NCI-H146 (cell line): ENCODE data around the gene PTPRM.

ENCODE experiments used
- DNase-seq: peaks from one replicate; lab custom pipeline; 2025; lab: John Stamatoyannopoulos, UW

Gene PTPRM

DNA sequence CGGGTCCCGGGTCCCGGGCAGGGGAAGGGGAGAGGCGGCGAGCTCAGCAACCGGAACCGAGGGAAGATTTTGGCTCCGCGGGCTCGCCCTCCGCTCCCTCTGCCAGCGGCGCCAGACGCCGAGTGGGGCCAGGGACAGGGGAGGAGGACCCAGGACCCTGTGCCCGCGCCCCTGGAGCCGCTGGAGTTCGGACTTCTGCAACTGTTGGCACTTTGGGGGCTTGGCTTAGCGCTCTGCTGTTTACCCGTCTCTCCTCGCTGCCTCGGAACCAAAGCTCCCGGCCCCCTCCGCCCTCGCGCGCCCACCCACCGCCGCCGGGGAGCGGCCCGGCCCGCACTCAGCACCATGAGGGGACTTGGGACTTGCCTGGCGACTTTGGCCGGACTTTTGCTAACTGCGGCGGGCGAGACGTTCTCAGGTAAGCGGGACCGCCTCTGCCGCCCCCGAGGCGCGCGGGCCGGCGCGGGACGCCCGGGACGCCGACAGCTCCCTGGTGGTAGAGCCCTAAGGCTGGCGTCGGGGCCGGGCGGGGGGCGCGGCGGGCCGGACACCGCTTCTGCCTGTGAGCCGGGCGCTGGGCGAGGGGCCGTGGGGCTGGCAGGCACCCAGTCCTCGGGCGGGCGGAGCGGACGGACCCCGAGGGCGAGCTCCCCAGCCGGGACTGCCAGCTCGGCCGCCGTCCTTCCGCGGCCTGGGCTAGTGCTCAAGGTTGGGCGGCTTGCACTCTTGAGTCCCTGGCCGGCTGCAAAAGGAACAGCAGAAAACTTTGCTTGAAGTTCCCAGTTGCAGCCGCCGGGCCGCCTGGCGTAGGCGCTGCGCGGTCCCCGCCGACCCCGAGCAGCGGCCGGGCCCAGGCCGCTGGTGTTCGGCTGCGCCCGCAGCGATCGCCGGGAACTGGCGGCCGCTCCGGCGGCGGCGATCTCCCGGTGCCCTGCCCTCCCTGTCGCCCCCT, 634 bp downstream of the PTPRM start:
- DNase-seq: peak; percentile 35

DNA sequence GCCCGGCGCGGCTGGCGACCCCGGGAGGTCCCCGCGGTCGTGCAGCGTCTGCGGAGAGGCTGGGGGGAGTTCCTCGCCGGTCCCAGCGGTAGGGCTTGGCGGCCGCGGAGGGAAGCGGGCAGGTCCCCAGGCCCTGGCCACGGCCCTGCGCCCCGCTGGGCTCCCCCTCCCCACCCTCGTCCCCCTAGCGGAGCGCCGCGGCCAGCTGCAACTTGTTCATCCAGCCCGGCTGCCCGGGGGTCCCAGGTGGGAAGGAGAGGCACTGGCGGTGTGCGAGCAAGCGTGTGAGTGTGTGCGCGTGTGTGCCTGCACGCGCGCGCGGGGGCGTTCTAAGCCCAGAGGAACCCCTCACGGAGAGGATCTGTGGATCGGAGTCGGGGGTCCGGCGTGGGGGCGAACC, 1.3 kb downstream of the PTPRM start:
- peak; percentile 35 for DNase-seq

DNA sequence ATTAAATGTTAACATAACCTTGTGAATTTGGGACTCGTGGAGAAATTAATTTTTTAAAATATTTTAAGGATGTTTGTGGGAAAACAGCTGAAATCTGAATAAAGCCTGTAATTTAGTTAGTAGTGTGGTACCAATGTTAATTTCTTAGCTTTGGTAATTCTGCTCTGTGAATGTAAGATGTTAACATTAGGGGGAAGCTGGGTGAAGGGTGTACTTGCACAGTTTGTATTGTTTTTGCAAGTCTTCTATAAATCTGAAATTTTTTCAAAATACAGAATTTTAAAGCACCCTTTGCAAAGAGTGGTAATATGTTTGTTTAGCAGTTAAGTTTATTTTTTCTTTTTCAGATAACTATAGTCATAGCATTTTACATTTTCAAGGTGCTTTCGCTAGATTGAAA, 4.5 kb downstream of the PTPRM start:
- DNase-seq: no peak

DNA sequence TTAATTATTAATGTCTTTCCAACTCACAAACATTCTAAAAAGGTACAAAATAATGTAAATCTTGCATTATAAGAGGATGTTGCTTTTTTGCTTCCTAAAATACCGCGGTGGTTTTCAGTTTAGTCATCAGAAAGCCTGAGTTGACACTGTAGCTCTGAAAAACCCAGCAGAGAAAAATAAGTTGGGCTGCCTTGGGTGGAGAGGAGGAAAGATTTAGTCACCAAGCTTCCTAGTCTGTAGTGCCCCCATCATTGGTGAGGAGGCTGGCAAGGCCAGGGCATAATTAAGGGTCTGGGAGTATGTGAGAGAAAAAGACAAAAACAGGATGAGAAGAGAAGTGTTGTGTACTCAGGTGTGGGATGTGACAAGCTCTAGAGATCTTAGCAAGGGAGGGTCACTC, 5.7 kb downstream of the PTPRM start:
- no peak for DNase-seq

DNA sequence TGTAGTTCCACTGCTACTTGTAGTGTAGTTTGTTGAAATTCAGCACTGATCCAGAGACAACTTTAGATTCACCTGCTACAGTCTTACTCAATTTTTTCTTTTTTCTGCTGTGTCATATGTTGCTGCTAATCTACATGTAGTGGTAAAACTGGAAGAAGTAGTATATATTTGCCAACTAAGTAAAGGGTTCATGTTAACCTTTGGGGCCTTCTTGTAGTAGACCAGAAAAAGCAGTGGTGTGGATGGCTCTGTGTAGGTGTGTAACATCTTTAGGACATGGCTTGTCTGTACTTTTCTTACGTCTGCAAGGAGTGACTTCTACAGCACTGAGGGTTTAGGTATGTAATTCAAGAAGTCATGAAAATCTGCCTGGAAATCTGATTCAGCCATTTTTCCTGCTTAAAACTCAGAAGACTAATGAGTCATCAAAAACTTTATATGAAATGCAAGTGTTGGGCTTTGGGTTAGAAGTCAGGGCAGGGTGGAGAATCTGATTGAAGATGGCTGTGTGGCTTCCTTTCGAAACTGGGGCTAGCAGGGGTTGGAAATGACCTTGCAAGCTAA, 8.4 kb downstream of the PTPRM start:
- no peak for DNase-seq

DNA sequence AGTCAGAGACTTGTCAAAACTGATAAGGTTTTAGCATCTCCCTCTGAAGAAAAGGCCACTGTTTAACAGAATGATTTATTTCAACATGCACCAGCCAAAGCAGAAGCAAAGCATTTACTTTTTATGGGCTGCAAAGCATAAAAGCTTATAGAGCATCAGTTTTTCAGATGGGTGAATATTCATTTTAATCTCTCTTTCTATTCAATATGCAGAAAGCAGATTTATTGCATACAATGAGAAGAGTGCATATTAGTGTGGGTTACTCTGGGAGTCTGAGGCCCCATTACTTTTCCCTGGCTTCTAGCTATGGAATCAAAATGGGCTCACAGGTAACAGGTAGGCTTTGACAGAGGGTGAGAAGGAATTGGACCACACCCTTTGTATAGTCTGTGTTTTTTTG, 9.0 kb downstream of the PTPRM start:
- no peak for DNase-seq

DNA sequence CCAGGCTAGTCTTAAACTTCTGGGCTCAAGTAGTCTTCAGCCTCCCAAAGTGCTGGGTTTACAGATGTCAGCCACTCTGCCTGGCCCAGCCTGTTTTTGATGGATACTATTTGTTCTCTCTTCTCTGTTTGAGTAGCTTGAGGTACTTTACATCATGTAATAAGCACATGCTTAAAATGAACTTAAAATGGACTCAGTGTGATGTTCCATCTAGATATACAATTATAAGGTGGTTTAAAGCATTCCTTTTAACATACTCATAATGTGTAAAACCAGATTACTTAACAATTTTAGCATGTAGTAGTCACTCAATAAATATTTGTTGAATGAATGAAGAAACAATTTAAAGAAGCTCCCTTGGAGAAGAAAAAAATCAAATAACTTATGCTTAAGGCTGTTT, 9.6 kb downstream of the PTPRM start:
- DNase-seq: no peak

DNA sequence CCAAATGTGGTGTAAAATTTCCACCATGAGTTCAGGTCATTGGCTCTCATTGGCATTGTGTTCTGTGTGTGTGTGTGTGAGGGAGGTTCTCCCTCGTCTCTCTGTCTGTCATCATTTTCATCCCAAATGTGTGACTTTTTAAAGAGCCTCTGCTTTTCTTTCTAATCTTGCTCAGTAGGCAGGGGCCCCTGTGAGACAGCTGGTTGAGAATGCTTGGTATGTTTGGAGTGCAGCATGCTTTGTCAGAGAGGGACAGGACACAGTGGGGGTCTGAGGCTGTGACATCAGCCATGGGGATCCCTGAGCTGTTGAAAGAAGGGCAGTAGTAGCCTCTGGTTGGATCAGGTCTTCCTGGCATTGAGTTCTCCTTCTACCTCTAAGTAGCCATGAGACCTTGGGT, 10.6 kb downstream of the PTPRM start:
- DNase-seq: no peak

DNA sequence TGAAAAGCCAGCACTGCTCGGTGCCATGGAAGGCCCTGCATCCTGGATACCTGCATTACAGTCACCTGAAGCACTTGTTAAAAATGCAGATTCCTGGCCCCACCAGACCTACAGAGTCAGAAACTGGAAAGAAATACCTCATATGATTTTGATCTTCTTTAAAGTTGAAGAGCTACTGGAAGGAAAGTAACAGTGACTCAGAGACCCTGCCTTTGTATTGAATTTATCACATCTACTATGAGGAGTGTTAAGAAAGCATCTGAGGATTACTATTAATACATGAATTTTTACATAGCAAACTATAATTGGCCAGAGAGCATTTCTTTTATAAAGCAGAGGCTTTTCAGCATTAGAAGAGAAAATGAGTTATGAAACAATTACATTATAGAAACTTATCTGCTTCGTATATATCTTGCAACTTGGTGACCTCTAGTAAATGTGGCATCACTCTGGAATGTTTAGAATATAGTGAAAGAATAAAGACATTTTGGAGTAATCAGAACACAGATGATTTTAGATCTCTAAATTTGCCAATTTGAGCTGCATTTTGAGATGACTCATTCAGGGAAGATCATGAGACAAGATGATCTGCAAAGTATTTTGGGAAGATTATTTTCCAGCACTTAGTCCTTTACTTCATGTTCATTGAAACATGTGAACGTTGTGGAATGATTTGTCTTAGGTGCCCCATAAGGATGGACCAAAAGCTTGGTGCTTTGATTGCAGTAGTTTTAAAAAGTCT, 12.2 kb downstream of the PTPRM start:
- DNase-seq: no peak

DNA sequence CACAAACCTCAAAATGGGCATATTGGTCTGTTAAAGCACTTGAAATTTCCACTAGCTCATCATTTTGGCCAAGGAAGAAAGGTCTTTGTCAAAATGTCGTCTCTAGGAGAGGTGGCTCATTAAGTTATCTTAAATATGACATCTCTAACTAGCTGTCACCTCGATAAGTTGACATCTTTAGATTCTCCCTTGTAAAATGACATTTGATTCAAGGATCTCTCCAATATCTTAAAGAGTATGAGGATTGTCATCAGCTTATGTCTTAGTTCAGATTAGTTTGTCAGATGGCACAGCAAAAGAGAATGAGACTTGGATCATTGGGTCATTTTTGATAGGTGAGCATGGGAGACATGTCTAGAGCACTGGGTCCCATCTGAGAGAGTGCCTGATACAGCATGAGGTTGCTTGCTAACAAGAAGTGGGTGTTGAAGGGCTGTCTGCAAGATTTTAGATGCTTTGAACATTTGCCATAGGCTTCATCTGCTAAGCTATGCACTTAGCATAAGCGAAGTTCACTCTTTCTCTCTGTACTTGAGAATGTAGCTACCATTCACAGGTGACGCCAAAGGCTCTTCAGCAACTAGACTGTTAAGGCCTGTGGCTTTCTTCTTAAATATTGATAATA, 12.9 kb downstream of the PTPRM start:
- no peak for DNase-seq

DNA sequence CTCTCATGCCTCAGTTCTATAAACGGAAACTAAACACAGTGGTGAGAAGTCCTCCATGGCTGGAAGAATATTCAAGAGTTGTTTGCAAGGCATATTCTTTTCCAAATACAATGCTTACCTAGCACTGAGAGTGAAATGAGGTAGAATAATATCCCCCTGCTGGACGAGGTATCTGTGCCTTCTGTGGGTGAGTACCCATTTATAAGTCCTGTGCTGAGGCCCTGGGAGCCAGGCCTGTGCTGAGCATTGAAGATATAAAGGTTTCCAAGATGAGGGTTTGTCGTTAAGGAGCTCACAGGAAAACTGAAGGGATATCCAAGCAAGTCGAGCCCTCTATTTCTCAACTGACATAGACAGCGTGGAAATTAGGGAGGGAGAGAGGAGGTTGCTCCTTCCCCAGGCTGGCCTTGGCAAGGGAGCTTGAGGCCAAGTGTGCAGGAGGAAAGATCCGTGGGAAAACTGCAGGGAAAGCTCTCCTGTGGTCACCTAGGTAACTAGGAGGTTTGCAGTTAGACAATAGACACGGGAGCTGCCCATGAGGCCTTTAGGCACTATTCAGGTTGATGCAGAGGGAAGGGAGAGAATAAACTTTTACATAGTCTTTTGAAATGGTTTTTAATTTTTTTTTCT, 17.6 kb downstream of the PTPRM start:
- no peak for DNase-seq

DNA sequence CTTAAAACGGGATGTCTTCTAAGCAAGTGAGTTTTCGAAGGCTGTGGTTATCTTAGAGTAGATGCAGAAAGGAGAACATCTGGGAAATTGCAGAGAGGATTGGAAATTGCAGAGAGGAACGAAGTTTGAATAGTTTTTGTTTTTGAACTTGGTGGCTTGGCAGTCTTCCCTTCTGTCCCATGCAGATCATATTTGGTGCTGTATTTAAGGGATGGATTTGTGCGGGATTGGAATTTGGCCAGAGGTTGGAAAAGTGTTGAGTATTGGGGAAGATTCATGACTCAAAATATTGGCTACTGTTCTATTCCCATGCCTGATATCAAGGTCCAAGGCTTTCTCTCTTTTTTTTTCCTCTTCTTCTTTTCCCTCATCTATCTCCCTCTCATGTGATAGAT, 18.2 kb downstream of the PTPRM start:
- DNase-seq: no peak

DNA sequence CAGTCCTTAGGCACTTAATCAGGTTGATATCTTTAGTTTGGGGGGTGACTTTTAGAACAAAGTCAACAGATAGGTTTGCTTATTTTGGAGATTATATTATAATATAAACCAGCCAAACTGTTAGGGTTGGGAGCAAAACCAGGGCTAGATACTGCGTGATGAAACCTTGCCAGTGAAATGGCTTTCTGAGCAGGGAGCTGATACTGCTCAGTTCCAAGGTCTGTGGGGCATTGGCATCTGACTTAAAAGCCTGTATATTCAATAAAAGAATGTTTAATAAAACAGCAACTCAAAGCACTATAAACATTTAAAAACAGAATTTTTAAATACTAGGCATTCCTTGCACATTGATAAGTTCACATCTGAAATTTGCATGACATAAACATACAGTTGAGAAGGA, 19.3 kb downstream of the PTPRM start:
- no peak for DNase-seq

DNA sequence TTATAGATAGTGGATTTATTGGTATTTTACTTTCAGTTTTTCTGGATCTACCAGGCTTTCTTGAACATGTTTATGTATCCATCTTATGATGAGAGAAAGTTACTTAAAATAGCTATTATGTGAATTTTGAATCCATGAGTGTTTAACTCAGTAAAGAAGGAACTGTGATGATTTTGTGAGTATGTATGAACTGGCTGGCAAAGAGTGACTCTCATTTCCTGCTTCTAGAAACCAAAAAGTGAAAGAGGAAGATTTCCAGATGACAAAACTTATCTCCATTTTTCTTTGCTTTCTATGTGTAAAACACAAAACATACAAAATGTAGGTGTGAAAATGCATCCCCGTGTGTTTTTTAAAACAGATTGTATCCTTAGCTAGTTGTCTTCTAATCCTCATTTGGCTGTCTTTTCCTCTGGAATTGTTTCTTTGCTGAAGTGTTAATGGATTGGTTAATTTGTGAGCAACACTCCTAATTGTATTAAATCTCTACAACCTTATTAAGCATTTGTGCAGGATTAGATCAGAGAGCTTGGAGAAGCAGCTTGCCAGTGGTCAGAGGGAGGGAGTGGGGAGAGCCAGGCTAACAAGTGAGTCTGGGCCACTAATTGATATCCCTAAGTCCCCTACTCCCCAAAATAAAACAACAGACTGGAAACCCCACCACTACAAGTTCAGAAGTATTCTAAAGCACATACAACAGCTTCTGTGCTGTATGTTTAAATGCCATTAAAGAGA, 23.9 kb downstream of the PTPRM start:
- DNase-seq: no peak

DNA sequence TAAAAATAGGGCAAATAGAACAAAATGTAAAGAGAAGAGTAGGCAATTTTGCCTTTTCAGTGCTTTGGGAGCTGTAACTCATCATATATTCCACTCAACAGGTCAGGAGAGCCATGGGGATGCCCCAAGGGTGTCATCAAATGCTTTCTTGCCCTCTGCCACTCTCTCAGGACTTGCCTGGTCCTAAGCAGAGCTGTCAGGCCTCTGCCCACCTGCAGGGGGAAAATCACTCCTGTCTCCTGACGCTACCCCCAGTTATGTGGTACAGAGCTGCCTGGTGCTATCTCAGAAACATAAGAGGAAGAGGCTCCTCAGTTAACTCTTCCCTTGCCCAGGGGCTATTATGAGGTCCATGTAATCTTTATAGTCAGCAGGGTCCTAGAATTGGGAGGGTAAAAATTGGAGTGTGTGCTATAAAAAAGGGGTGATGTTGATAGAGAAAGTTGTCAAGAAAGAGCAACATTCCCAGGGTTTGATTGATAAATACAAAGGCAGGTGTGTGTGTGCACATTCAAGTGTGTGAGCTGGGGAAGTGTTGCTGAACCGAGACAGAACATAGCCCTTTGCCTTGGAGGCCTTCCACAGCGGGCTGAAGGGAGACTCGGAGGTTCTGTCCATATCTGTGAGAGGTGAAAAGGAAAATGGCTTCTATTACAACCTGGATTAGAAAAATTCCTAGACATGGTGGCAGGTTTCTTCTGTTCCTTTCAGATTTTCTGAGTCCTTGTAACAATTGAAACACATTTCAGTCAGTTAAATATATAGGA, 25.4 kb downstream of the PTPRM start:
- DNase-seq: no peak

DNA sequence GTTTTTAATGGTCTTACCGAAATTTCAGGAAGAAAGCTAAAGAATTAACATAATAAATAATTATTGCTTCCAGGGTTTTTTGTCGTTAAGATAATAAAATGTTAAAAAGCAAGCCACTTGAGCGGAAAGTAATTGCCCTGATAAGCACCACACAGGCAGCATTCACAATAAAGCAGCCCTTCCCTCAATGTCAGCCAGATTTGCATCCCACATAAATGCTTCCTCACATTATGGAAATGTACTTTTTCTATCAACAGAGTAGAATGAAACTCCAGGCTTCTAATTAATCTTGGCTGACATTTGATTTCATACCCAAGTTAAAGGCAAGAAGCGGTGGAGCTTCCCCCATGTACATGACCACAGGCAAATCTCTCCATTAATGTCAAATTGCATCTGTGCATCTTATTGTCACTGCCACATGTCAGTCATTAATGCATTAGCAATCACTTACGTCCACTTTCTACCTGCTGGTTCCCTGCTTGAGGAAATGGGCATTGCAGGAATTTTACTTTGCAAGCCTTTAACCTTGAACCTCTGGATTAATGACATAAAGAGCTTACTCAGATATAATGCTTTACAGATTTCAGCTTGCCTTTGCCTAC, 26.2 kb downstream of the PTPRM start:
- DNase-seq: no peak

DNA sequence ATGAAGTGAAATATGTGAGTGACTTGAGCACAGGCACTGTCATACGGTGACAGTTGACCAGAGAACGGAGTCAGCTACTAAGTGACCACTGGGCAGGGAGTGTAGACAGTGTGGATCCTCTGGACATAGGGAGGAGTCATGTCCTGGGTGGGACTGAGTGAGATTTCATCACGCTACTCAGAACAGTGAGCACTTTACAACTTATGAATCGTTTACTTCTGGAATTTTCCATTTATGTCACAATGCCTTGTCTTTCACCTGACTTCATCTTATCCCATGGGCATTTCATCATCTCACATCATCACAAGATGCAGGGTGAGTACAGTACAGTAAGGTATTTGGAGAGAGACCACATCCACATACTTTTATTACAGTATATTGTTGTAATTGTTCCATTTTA, 29.0 kb downstream of the PTPRM start:
- DNase-seq: no peak

DNA sequence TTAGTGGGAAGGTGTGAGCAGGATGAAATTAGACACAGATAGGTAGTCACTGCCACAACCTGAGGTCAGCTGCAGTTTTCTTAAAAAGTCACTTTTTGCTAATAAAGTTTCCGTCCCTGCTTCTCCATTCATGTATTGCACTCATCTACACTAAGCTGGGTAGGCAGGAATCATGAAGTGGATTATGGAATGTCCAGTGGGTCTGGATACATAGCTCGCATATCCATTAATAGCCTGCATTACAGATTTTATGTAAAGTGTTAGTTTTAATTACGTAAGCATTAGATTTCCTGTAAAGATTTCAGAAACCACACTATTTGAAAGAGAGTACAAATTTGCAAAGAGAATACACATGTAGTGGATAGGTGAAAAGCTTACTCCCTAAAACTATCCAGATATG, 30.4 kb downstream of the PTPRM start:
- no peak for DNase-seq

DNA sequence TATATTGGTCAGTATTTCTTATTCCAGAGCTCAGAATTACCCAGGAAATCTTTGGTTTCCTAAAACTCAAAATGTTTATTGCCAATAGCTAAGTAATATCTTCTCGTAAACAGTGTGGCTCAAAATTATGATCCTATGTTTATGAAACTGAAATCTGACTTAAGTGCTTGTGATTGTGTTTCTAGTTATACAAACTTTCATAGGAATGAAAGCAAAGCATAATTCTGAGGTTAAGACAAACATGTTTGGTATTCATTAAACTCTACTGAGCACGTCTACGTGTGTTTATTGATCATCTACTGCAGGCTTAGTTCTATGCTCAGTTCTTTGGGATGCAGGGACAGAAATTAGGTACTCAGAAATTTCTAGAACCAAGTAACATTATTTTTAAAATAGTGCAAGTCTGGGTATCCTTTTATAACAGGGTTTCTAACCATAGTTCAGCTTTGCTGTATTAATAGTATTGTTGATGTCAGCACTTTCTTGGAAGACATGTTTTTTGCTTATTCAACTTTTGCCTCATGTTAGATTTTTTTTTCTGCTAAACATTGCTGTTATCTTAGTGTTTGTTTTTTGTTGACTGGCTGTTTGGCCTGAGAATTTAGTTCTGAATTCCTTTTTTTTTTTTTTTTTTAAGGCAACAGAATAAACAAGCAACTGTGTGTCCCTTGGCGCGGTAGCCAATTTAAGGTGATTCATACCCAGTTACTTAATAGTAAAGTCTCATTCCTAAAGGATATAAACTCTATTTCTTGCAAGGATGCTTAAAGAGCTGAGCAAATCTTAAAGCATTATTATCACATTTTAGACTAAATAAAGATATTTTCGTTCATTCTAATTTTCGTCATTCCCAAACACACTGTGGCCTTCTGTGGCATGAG, 31.3 kb downstream of the PTPRM start:
- DNase-seq: no peak
